HFFc6 (cell line): Measurements from ENCODE around the gene NDUFA13. TPM values are rescaled to one million over a fixed set of nuclear protein-coding genes. Genes with fewer than 3 reads are reported as not detected.

Experiments used
- DNase-seq: peaks from one replicate; pipeline ENCODE4 v3.0.0-alpha.2; 2018
- H3K27ac Mint-ChIP-seq: 2 replicates; pipeline ENCODE4 v1.8.0; 2020; ENCODE audit warnings: mild to moderate bottlenecking, mixed read lengths
- H3K27me3 Mint-ChIP-seq: 2 replicates; pipeline ENCODE4 v1.8.0; 2021; ENCODE audit warnings: mild to moderate bottlenecking, moderate library complexity, mixed read lengths; ENCODE audit not compliant: insufficient read depth
- H3K36me3 Mint-ChIP-seq: 2 replicates; pipeline ENCODE4 v1.8.0; 2021; ENCODE audit warnings: low read depth, mixed read lengths
- H3K4me1 Mint-ChIP-seq: 2 replicates; pipeline ENCODE4 v1.8.0; 2020; ENCODE audit warnings: low read depth, mixed read lengths
- H3K4me3 Mint-ChIP-seq: 2 replicates; pipeline ENCODE4 v1.8.0; 2020; ENCODE audit warnings: mild to moderate bottlenecking, moderate library complexity, mixed read lengths
- H3K9me3 Mint-ChIP-seq: 2 replicates; pipeline ENCODE4 v1.8.0; 2020; ENCODE audit warnings: mild to moderate bottlenecking, mixed read lengths
- CTCF ChIP-seq: fragments of 200-600 bp; sonication (generic); IDR thresholded peaks from 2 replicates; pipeline ENCODE4 v1.5.0; 2021; ENCODE audit warnings: antibody characterized with exemption, mild to moderate bottlenecking
- total RNA-seq, 6 experiments: library from RNA; stranded (reverse); fragmentation: NEBNext Ultra II Directional; extraction: Animal tissue kit (Norgen Biotek cat#: 25700); gene quantifications; 2 replicates in 1 of 6; 3 replicates in 5 of 6; pipeline ENCODE4 v1.2.3, GENCODE V29; 2021

The NDUFA13 gene
- total RNA-seq, 6 experiments from 2014 or later = 266 to 393 (median 323) TPM

GRCh38 chr19:19544257-19544953 is 28.4 kb downstream of the NDUFA13 start:
- H3K36me3 Mint-ChIP-seq = no peaks in the 10 kb centered on the region
- DNase-seq = no peak
- no peaks in the 10 kb centered on the region; the same call in none of the 2 replicates for H3K27me3 Mint-ChIP-seq
- no peak overlapping the region for H3K27ac Mint-ChIP-seq
- no peak for TF ChIP-seq CTCF
- H3K9me3 Mint-ChIP-seq = no peaks in the 10 kb centered on the region
- H3K4me3 Mint-ChIP-seq = no peak overlapping the region
- no peaks in the 10 kb centered on the region for H3K4me1 Mint-ChIP-seq

- no peaks in the 10 kb centered on the region for H3K9me3 Mint-ChIP-seq
- no peak for DNase-seq
- H3K4me1 Mint-ChIP-seq = peaks cover 4% of the 10 kb centered on the region
- TF ChIP-seq CTCF = no peak
- H3K36me3 Mint-ChIP-seq = no peaks in the 10 kb centered on the region
- peaks cover 3% of the 10 kb centered on the region for H3K27me3 Mint-ChIP-seq
- no peak overlapping the region for H3K27ac Mint-ChIP-seq
- H3K4me3 Mint-ChIP-seq = no peak overlapping the region
Observed at GRCh38 chr19:19544954-19545591, 29.0 kb downstream of the NDUFA13 start.

- TF ChIP-seq CTCF = no peak
- H3K4me1 Mint-ChIP-seq = peaks cover 5% of the 10 kb centered on the region
- H3K9me3 Mint-ChIP-seq = no peaks in the 10 kb centered on the region
- DNase-seq = no peak
- no peak overlapping the region for H3K4me3 Mint-ChIP-seq
- H3K27me3 Mint-ChIP-seq = peaks cover 3% of the 10 kb centered on the region
- H3K36me3 Mint-ChIP-seq = no peaks in the 10 kb centered on the region
- no peak overlapping the region for H3K27ac Mint-ChIP-seq
Observed at GRCh38 chr19:19545707-19546106, 29.7 kb downstream of the NDUFA13 start.

GRCh38 chr19:19546751-19547162 is 30.7 kb downstream of the NDUFA13 start:
- Mint-ChIP-seq H3K27me3 (peaks cover 3% of the 10 kb centered on the region), H3K4me1 (peaks cover 5% of the 10 kb centered on the region), H3K27ac (no peak overlapping the region), H3K9me3 (no peaks in the 10 kb centered on the region), H3K36me3 (no peaks in the 10 kb centered on the region), H3K4me3 (no peak overlapping the region)
- no peak for DNase-seq
- TF ChIP-seq CTCF = no peak

- DNase-seq = no peak
Observed at GRCh38 chr19:19547674-19548336, 31.8 kb downstream of the NDUFA13 start.

More at GRCh38 chr19:19547674-19548336, 31.8 kb downstream of the NDUFA13 start:
- no peaks in the 10 kb centered on the region for H3K36me3 Mint-ChIP-seq
- TF ChIP-seq CTCF = no peak
- H3K27me3 Mint-ChIP-seq = peaks cover 3% of the 10 kb centered on the region
- no peak overlapping the region for H3K4me3 Mint-ChIP-seq
- no peak overlapping the region for H3K27ac Mint-ChIP-seq
- H3K4me1 Mint-ChIP-seq = peaks cover 5% of the 10 kb centered on the region
- H3K9me3 Mint-ChIP-seq = no peaks in the 10 kb centered on the region
